ENCODE data around the gene BEX4. TPM values are rescaled to one million over a fixed set of nuclear protein-coding genes. Genes with fewer than 3 reads are reported as not detected.

BEX4 gene
- total RNA-seq, 1 experiment from 2014 or later: not detected

DNA sequence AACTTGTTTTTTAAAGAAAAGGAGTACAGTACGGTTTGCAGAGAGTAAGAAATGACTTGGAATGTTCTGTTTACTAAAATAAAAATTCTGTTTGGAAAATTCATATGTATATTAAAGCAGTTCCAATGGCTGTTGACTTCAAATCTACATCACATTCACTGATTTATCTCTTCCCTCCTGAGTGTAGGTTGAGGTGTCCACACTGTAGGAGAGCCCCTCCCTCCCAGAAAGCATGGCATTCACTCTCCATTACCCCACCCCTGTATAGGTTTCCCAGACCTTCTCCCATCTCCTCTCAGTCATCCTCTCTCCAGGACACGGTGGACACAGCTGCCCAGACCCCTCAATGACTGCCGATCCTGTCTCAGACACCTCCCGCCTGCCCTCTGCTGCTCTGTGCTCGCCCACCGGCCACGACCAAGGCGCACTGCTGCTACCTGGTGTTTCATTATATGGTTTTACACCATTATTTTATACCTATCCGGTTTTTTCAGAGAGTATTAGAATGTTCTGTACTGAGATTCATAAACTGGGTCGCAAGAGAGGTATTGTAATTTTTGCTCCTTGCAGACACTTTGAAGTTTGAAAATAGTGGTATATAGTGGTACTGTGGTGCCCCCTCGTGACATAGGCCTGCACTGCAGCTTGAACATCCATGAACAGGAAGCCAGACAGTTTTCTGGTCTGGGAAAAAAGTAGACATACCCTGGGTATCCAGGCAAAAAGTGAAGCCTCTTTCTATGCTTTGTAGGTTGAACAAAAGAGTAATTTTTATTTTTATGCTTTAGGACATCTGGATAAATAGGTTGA, 38.8 kb upstream of the BEX4 start:
- no TSS peak for BruUV-seq (replicated peaks)
- Mint-ChIP-seq H3K9me3 (ENCODE audit: unreplicated experiment) (no peaks in the 10 kb centered on the region), H3K27ac (ENCODE audit: low read depth, unreplicated experiment) (no peak overlapping the region), H3K36me3 (ENCODE audit: insufficient read depth, unreplicated experiment) (no peaks in the 10 kb centered on the region), H3K27me3 (ENCODE audit: insufficient read depth, unreplicated experiment) (peaks cover 64% of the 10 kb centered on the region), H3K4me1 (ENCODE audit: insufficient read depth, unreplicated experiment) (peaks cover 5% of the 10 kb centered on the region), H3K4me3 (ENCODE audit: unreplicated experiment) (no peak overlapping the region)
- intact Hi-C loops (cut with micrococcal nuclease): loop anchor here (1.0 kb wide), 1 partner anchor 225 kb away; no protein-coding TSS in a partner anchor
- ChIA-PET CTCF (interaction anchor here (0.5 to 2.2 kb wide), 21 partner anchors 11 to 1652 kb away, joined by 3 to 17 read pairs (median 3); no protein-coding TSS in a partner anchor), POLR2A (interaction anchor here (1.3 kb wide), 1 partner anchor 224 kb away, joined by 3 read pairs; no protein-coding TSS in a partner anchor)
- peak; percentile 55 for DNase-seq (ENCODE audit: unreplicated experiment)
- TF ChIP-seq, protein P1, sequence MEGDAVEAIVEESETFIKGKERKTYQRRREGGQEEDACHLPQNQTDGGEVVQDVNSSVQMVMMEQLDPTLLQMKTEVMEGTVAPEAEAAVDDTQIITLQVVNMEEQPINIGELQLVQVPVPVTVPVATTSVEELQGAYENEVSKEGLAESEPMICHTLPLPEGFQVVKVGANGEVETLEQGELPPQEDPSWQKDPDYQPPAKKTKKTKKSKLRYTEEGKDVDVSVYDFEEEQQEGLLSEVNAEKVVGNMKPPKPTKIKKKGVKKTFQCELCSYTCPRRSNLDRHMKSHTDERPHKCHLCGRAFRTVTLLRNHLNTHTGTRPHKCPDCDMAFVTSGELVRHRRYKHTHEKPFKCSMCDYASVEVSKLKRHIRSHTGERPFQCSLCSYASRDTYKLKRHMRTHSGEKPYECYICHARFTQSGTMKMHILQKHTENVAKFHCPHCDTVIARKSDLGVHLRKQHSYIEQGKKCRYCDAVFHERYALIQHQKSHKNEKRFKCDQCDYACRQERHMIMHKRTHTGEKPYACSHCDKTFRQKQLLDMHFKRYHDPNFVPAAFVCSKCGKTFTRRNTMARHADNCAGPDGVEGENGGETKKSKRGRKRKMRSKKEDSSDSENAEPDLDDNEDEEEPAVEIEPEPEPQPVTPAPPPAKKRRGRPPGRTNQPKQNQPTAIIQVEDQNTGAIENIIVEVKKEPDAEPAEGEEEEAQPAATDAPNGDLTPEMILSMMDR (IDR thresholded peaks at IDR 0.05; ENCODE audit: unreplicated experiment): peak; percentile 80

DNA sequence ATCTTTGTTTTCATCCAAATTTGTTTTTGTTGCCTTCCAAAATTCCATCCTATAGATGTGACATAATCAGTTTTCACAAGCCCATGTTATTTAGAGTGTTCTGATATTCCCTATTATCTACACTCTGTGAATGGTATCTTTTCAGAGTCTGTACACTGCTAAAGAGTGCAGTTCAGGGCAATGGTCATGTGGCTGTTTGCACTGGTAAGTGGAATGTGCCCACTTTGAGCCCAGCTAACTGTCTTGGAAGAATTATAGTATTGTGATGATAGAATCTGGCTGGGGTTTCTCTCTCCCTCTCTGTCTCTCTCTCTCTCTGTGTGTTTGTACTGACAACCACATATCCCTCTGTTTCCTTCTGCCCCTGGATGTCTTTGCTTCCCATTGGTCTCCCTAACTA, 37.4 kb upstream of the BEX4 start:
- H3K27ac Mint-ChIP-seq (ENCODE audit: low read depth, unreplicated experiment): no peak overlapping the region
- no peak for DNase-seq (ENCODE audit: unreplicated experiment)
- H3K4me3 Mint-ChIP-seq (ENCODE audit: unreplicated experiment): no peak overlapping the region
- peaks cover 69% of the 10 kb centered on the region for H3K27me3 Mint-ChIP-seq (ENCODE audit: insufficient read depth, unreplicated experiment)
- TF ChIP-seq, protein P1 (IDR thresholded peaks at IDR 0.05; ENCODE audit: unreplicated experiment): no peak
- intact Hi-C loops (cut with micrococcal nuclease): no loop called here
- H3K9me3 Mint-ChIP-seq (ENCODE audit: unreplicated experiment): no peaks in the 10 kb centered on the region
- H3K36me3 Mint-ChIP-seq (ENCODE audit: insufficient read depth, unreplicated experiment): no peaks in the 10 kb centered on the region
- POLR2A ChIA-PET: no interaction called here
- peaks cover 5% of the 10 kb centered on the region for H3K4me1 Mint-ChIP-seq (ENCODE audit: insufficient read depth, unreplicated experiment)
- no TSS peak for BruUV-seq (replicated peaks)
- CTCF ChIA-PET: interaction anchor here (0.8 to 1.6 kb wide), 7 partner anchors 218 to 342 kb away, joined by 3 to 17 read pairs (median 4); no protein-coding TSS in a partner anchor

DNA sequence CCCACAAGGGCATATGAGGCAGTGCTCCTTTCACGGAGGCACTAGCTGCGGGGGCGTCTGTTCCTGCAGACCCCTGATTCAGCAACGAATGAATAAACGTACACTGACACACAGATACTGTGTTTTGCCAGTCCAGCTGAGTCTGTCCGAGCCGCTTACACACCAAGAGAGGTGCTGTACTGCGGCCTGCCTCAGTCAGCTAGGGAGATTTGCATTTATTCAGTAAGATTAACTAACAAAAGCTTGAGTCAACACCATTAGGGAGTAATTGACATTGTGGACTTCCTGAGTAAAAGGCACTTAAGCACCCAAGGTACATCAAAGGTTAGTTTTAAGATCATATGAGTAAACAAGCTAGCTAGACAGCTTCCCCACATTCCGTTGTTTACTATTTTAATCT, 31.0 kb upstream of the BEX4 start:
- H3K36me3 Mint-ChIP-seq (ENCODE audit: insufficient read depth, unreplicated experiment): no peaks in the 10 kb centered on the region
- BruUV-seq (replicated peaks): no TSS peak
- POLR2A ChIA-PET: no interaction called here
- no peak overlapping the region for H3K27ac Mint-ChIP-seq (ENCODE audit: low read depth, unreplicated experiment)
- TF ChIP-seq, protein P1 (IDR thresholded peaks at IDR 0.05; ENCODE audit: unreplicated experiment): no peak
- H3K27me3 Mint-ChIP-seq (ENCODE audit: insufficient read depth, unreplicated experiment): peaks cover 87% of the 10 kb centered on the region
- DNase-seq (ENCODE audit: unreplicated experiment): no peak
- intact Hi-C loops (cut with micrococcal nuclease): no loop called here
- no peak overlapping the region for H3K4me3 Mint-ChIP-seq (ENCODE audit: unreplicated experiment)
- no peaks in the 10 kb centered on the region for H3K4me1 Mint-ChIP-seq (ENCODE audit: insufficient read depth, unreplicated experiment)
- H3K9me3 Mint-ChIP-seq (ENCODE audit: unreplicated experiment): no peaks in the 10 kb centered on the region
- CTCF ChIA-PET: interaction anchor here (0.7 kb wide), 1 partner anchor 1630 kb away, joined by 3 read pairs; no protein-coding TSS in a partner anchor

DNA sequence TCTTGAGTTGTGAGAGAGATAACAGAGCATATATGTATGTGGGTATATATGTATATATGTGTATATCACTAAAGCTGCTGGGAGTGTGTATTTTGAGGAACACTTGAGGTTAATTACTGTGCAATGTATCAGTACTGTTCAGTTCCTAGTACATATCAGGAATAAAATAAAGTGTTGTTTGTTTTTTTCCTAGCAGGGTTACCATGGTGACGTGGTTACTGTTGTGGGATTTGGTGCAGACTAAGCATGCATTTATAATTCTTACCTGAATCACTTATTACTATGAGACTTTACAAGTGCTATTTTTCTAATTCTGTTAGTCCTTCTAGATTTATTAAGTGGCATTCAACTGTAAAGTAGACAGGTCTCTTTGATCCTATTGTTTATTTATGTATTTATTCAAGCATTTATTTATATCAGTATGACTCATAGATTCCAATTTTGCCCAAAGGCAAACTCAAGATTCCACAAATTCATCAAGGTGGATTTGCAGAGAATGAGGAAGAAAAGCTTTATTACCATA, 26.9 kb upstream of the BEX4 start:
- BruUV-seq (replicated peaks): no TSS peak
- ChIA-PET POLR2A (interaction anchor here (0.6 kb wide), 1 partner anchor 936 kb away, joined by 3 read pairs; no protein-coding TSS in a partner anchor), CTCF (no interaction called here)
- Mint-ChIP-seq H3K36me3 (ENCODE audit: insufficient read depth, unreplicated experiment) (no peaks in the 10 kb centered on the region), H3K4me1 (ENCODE audit: insufficient read depth, unreplicated experiment) (no peaks in the 10 kb centered on the region), H3K27me3 (ENCODE audit: insufficient read depth, unreplicated experiment) (peaks cover 89% of the 10 kb centered on the region), H3K9me3 (ENCODE audit: unreplicated experiment) (no peaks in the 10 kb centered on the region), H3K27ac (ENCODE audit: low read depth, unreplicated experiment) (no peak overlapping the region), H3K4me3 (ENCODE audit: unreplicated experiment) (no peak overlapping the region)
- TF ChIP-seq, protein P1 (IDR thresholded peaks at IDR 0.05; ENCODE audit: unreplicated experiment): no peak
- intact Hi-C loops (cut with micrococcal nuclease): no loop called here
- DNase-seq (ENCODE audit: unreplicated experiment): no peak
